Body of pancreas (tissue), 4 donors: Measurements from ENCODE around the gene NUP93.

Experiments used
- CTCF ChIP-seq, 7 experiments: fragments of 450-650 bp in 4 of 7; fragments of 200-600 bp in 3 of 7; sonication (generic) in 3 of 7; IDR thresholded peaks; one replicate each; pipeline ENCODE4 v1.5.1; 2016 to 2019; ENCODE audit warnings: antibody characterized with exemption in 7 of 7
- POLR2A ChIP-seq, 3 donors: fragments of 450-650 bp; IDR thresholded peaks; one replicate each; pipeline ENCODE4 v1.6.1; 2016; ENCODE audit warnings: antibody characterized with exemption in 3 of 3, mild to moderate bottlenecking in 2 of 3

- TF ChIP-seq CTCF (IDR thresholded peaks at IDR 0.05), result no peak
- no peak for TF ChIP-seq POLR2A (IDR thresholded peaks at IDR 0.05)
Measured at GRCh38 chr16:56787167-56787566, 57.2 kb downstream of the NUP93 start.
